ENCODE data around the gene PRKAB2.
A peak's percentile ranks its signal among the peaks of the same experiment; 100 is the strongest.
"Not testable (repeated sequence)": the region's sequence is repeated elsewhere in the genome, so short reads cannot be mapped to it uniquely, and the experiment has no call there.

Gene PRKAB2

GRCh38 chr1:147172168-147173016, at the start of gene PRKAB2:
Gene PRKAB2 (minus strand): TSS chr1:147172470. CDS start chr1:147172144, 326 bp downstream.
- DNase-seq (ENCODE audit: low read depth): peak; percentile 76

GRCh38 chr1:147218606-147219005, 46.3 kb upstream of the PRKAB2 start:
- no peak for DNase-seq (ENCODE audit: low read depth)

GRCh38 chr1:147217141-147217540, 44.9 kb upstream of the PRKAB2 start:
- no peak for DNase-seq (ENCODE audit: low read depth)

GRCh38 chr1:147216124-147216523, 43.9 kb upstream of the PRKAB2 start:
- no peak for DNase-seq (ENCODE audit: low read depth)

- DNase-seq (ENCODE audit: low read depth): no peak
Measured at GRCh38 chr1:147215540-147215916, 43.3 kb upstream of the PRKAB2 start.

- DNase-seq (ENCODE audit: low read depth): no peak
Measured at GRCh38 chr1:147214842-147215539, 42.7 kb upstream of the PRKAB2 start.

- no peak for DNase-seq (ENCODE audit: low read depth)
Measured at GRCh38 chr1:147214325-147214724, 42.1 kb upstream of the PRKAB2 start.

GRCh38 chr1:147213271-147213670, 41.0 kb upstream of the PRKAB2 start:
- no peak for DNase-seq (ENCODE audit: low read depth)

- no peak for DNase-seq (ENCODE audit: low read depth)
Measured at GRCh38 chr1:147211577-147211976, 39.3 kb upstream of the PRKAB2 start.

GRCh38 chr1:147210987-147211386, 38.7 kb upstream of the PRKAB2 start:
- no peak for DNase-seq (ENCODE audit: low read depth)

- DNase-seq (ENCODE audit: low read depth): no peak
Measured at GRCh38 chr1:147209825-147210821, 37.9 kb upstream of the PRKAB2 start.

GRCh38 chr1:147208619-147209018, 36.3 kb upstream of the PRKAB2 start:
- no peak for DNase-seq (ENCODE audit: low read depth)

- no peak for DNase-seq (ENCODE audit: low read depth)
Measured at GRCh38 chr1:147207192-147207591, 34.9 kb upstream of the PRKAB2 start.

GRCh38 chr1:147204080-147204479, 31.8 kb upstream of the PRKAB2 start:
- no peak for DNase-seq (ENCODE audit: low read depth)

- no peak for DNase-seq (ENCODE audit: low read depth)
Measured at GRCh38 chr1:147202576-147202975, 30.3 kb upstream of the PRKAB2 start.

- no peak for DNase-seq (ENCODE audit: low read depth)
Measured at GRCh38 chr1:147201786-147202185, 29.5 kb upstream of the PRKAB2 start.

- no peak for DNase-seq (ENCODE audit: low read depth)
Measured at GRCh38 chr1:147201276-147201675, 29.0 kb upstream of the PRKAB2 start.

GRCh38 chr1:147197324-147197723, 25.1 kb upstream of the PRKAB2 start:
- DNase-seq (ENCODE audit: low read depth): not testable (repeated sequence)

- no peak for DNase-seq (ENCODE audit: low read depth)
Measured at GRCh38 chr1:147189514-147189913, 17.2 kb upstream of the PRKAB2 start.

- no peak for DNase-seq (ENCODE audit: low read depth)
Measured at GRCh38 chr1:147185432-147185831, 13.2 kb upstream of the PRKAB2 start.

GRCh38 chr1:147177611-147178380, 5.5 kb upstream of the PRKAB2 start:
- no peak for DNase-seq (ENCODE audit: low read depth)
